Measurements from ENCODE around the gene AUP1.

- TF ChIP-seq POLR2A (IDR thresholded peaks at IDR 0.05) (no peak), CTCF (IDR thresholded peaks at IDR 0.05) (no peak)
These were observed 27.3 kb downstream of the AUP1 start for GRCh38 chr2:74502147-74502719.
